ENCODE data around the gene DCTN2.

The DCTN2 gene

GRCh38 chr12:57586832-57587429 is 39.9 kb upstream of the DCTN2 start:
- TF ChIP-seq CTCF (conservative IDR thresholded peaks at IDR 0.05; ENCODE audit: control insufficient read depth, insufficient read depth, low read depth, low read length), result no peak
- H3K4me3 ChIP-seq (ENCODE audit: control insufficient read depth, low read depth, low read length), result no peak overlapping the region
- no peak for DNase-seq (ENCODE audit: low read depth)

GRCh38 chr12:57586128-57586527 is 39.1 kb upstream of the DCTN2 start:
- no peak overlapping the region for H3K4me3 ChIP-seq (ENCODE audit: control insufficient read depth, low read depth, low read length)
- DNase-seq (ENCODE audit: low read depth), result no peak
- no peak for TF ChIP-seq CTCF (conservative IDR thresholded peaks at IDR 0.05; ENCODE audit: control insufficient read depth, insufficient read depth, low read depth, low read length)

GRCh38 chr12:57585156-57585555 is 38.2 kb upstream of the DCTN2 start:
- no peak for TF ChIP-seq CTCF (conservative IDR thresholded peaks at IDR 0.05; ENCODE audit: control insufficient read depth, insufficient read depth, low read depth, low read length)
- DNase-seq (ENCODE audit: low read depth), result no peak
- H3K4me3 ChIP-seq (ENCODE audit: control insufficient read depth, low read depth, low read length), result no peak overlapping the region

- DNase-seq (ENCODE audit: low read depth), result no peak
- H3K4me3 ChIP-seq (ENCODE audit: control insufficient read depth, low read depth, low read length), result no peak overlapping the region
- no peak for TF ChIP-seq CTCF (conservative IDR thresholded peaks at IDR 0.05; ENCODE audit: control insufficient read depth, insufficient read depth, low read depth, low read length)
These were observed 37.7 kb upstream of the DCTN2 start for GRCh38 chr12:57584690-57585089.

- TF ChIP-seq CTCF (conservative IDR thresholded peaks at IDR 0.05; ENCODE audit: control insufficient read depth, insufficient read depth, low read depth, low read length), result no peak
- DNase-seq (ENCODE audit: low read depth), result no peak
- no peak overlapping the region for H3K4me3 ChIP-seq (ENCODE audit: control insufficient read depth, low read depth, low read length)
These were observed 37.1 kb upstream of the DCTN2 start for GRCh38 chr12:57584050-57584449.

- H3K4me3 ChIP-seq (ENCODE audit: control insufficient read depth, low read depth, low read length), result no peak overlapping the region
- TF ChIP-seq CTCF (conservative IDR thresholded peaks at IDR 0.05; ENCODE audit: control insufficient read depth, insufficient read depth, low read depth, low read length), result peak; percentile 98
- peak; percentile 85 for DNase-seq (ENCODE audit: low read depth)
These were observed 36.2 kb upstream of the DCTN2 start for GRCh38 chr12:57583008-57583831.
